AG10803 (cell line): Measurements from ENCODE around the gene TMEM132D.
A peak's percentile ranks its signal among the peaks of the same experiment; 100 is the strongest.

Experiments
- DNase-seq: peaks from one replicate; pipeline ENCODE4 v3.0.0; 2010; ENCODE audit warnings: low read depth
- H3K4me3 ChIP-seq: 2 replicates; pipeline ENCODE4 v1.5.1; 2011; ENCODE audit warnings: mild to moderate bottlenecking, low read length, control low read depth
- TF ChIP-seq, protein P1 (sequence below): conservative IDR thresholded peaks from 2 replicates; pipeline ENCODE4 v1.5.1; 2011; ENCODE audit warnings: mild to moderate bottlenecking, low read length, control low read depth, inconsistent platforms

TMEM132D gene

DNA sequence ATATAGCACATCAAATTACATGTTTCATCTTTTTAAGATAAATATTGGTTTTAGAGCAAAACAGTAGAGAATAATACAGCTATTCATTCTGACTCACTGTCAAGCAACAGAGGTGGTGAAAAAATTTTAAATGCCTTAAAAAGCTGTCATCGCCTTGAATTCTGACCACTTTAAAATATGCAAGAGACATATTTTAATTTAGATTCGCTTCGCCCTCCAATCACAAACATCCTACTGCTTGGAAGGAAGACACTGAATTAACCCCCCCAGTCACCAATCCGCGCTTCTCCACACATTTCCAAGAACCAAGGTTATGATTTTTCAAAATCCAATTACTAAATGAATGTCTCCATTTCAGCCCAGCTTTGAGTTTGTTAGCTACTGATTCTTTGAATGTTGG is 112.4 kb downstream of the TMEM132D start:
- no peak overlapping the region for H3K4me3 ChIP-seq
- TF ChIP-seq, protein P1, sequence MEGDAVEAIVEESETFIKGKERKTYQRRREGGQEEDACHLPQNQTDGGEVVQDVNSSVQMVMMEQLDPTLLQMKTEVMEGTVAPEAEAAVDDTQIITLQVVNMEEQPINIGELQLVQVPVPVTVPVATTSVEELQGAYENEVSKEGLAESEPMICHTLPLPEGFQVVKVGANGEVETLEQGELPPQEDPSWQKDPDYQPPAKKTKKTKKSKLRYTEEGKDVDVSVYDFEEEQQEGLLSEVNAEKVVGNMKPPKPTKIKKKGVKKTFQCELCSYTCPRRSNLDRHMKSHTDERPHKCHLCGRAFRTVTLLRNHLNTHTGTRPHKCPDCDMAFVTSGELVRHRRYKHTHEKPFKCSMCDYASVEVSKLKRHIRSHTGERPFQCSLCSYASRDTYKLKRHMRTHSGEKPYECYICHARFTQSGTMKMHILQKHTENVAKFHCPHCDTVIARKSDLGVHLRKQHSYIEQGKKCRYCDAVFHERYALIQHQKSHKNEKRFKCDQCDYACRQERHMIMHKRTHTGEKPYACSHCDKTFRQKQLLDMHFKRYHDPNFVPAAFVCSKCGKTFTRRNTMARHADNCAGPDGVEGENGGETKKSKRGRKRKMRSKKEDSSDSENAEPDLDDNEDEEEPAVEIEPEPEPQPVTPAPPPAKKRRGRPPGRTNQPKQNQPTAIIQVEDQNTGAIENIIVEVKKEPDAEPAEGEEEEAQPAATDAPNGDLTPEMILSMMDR: no peak
- no peak for DNase-seq

DNA sequence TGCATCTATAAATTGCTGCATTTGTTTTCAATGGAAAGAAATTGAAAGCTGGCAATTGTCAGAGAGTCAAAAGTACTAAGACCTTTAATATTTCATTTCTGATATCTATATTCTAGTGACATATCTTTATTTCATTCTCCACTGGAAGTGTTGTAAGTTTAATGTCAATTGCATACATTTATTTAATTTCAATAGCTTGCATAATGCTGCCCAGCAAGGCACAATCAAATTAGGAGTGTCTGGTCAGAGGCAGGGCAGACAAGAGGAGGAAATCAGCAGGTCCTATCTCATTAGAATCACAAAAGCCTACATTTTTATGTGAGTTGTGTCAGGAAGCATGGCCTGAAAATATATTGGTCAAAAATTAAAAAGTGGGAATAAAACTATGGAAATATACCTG is 112.9 kb downstream of the TMEM132D start:
- H3K4me3 ChIP-seq: no peak overlapping the region
- no peak for DNase-seq
- TF ChIP-seq, protein P1: no peak

DNA sequence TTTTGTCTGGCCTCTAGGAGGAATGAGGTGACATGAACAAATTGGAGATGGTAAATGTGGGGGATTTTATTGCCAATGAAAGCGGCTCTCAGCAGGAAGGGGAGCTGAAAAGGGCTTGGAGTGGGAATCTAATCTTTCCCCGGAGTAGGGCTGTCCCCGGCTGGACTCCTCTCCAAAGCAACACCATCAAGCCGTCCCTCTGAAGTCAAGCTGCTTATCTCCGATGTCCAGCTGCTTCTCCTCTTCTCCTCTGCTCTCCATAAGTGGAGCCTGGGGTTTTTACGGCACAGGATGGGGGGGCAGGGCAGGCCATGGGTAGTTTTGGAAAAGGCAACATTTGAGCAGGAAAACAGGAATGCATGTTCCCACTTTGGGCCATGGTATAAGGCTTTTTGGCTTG is 113.5 kb downstream of the TMEM132D start:
- H3K4me3 ChIP-seq: no peak overlapping the region
- TF ChIP-seq, protein P1: no peak
- no peak for DNase-seq

DNA sequence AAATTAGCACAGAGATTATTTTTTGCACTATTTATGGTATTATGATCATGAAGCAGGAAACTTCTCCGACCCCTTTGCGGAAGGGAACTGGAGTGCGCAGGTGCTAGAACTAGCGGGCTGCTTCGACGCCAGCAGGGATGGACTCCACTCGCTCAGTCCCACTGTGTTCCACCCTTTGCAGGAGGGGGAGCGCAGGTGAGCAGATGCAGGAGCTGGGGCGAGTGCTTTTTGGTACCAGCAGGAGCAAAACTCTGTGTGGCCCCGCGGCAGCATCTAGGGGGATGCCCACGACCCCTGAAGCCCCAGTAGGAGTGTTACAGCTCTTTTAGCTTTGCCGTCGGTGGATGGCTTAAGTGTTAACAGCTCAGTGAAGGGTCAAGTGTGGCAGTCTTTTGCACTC is 113.9 kb downstream of the TMEM132D start:
- H3K4me3 ChIP-seq: no peak overlapping the region
- TF ChIP-seq, protein P1: no peak
- no peak for DNase-seq

DNA sequence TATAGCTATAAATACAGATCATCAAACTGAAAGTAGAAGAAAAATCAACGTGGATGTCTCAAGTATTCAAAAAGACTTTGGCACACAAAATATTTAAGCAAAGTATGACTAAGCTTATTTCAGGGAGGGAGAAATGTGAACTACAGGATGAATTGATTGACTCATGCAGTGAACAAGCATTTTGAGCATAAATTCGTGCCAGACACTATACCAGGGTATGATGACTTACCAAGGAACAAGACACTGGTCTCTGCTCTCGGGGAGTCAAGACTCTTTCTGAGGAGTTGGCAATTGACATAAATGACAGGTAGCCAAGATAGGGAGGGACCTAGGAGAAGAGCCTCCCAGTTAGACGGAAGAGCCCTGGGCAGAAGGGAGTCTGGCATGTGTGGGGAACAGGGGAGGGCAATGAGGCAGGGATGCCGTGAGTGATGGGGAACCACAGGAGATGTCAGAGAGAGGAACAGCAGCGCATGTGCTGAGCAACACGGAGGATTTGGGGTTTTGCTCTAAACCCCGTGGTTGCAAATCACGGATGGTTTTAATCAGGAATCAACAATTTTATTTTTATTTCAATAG is 115.2 kb downstream of the TMEM132D start:
- TF ChIP-seq, protein P1: no peak
- peak; percentile 6 for DNase-seq
- H3K4me3 ChIP-seq: no peak overlapping the region

DNA sequence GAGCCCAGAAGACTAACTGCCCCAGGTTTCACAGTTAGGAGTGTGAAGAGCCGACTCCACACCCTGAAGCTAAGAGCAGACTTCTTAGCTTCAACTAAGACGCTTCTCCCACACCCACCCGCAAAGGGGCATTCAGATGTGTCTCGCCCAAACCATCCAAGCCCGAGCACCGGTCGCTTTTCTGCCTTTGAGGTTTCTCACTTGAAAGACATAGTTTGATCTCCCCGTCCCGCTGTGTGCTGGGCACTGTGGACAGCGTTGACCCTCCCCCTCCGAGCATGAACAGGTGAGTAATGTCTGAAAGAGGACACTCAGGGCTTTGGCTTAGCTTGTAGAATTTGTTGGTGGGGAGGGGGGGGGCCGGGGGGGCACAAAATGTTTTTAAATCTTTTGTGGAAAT is 123.8 kb downstream of the TMEM132D start:
- no peak for DNase-seq
- TF ChIP-seq, protein P1: no peak
- no peak overlapping the region for H3K4me3 ChIP-seq

DNA sequence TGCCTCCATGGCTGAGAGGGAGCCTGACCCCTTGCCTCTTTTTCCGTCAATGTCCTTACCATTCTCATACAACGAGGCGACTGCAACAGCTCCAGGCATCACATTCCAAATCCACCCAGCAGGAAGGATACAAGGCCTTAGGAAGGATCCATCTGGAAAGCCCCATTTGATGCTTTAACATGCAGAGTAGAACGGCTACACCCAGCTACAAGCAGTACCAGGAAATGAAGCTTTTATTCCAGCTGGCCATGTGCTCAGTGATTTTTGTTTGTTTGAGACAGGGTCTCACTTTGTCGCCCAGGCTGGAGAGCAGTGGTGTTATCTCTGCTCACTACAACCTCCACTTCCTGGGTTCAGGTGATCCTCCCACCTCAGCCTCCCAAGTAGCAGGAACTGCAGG is 124.8 kb downstream of the TMEM132D start:
- no peak overlapping the region for H3K4me3 ChIP-seq
- TF ChIP-seq, protein P1: no peak
- DNase-seq: no peak
